Measurements from ENCODE around the gene SPPL3.
A peak's percentile ranks its signal among the peaks of the same experiment; 100 is the strongest.

SPPL3 gene

GRCh38 chr12:120751389-120751788 lies 152.8 kb downstream of the SPPL3 start:
- H3K27me3 Mint-ChIP-seq = peaks cover 2% of the 10 kb centered on the region
- ATAC-seq (ENCODE audit: low read depth) = no peak
- no peak overlapping the region for H3K4me3 Mint-ChIP-seq
- H3K9me3 Mint-ChIP-seq = peaks cover 7% of the 10 kb centered on the region
- H3K36me3 Mint-ChIP-seq = peaks cover 1% of the 10 kb centered on the region
- DNase-seq (ENCODE audit: low spot score in 2 of 2) = no peak
- H3K4me1 Mint-ChIP-seq = peaks cover 2% of the 10 kb centered on the region
- no peak overlapping the region for H3K27ac Mint-ChIP-seq

GRCh38 chr12:120750806-120751205 lies 153.4 kb downstream of the SPPL3 start:
- Mint-ChIP-seq H3K4me3 (no peak overlapping the region), H3K4me1 (peaks cover 2% of the 10 kb centered on the region), H3K27me3 (peaks cover 1% of the 10 kb centered on the region), H3K27ac (no peak overlapping the region), H3K9me3 (peaks cover 7% of the 10 kb centered on the region), H3K36me3 (peaks cover 1% of the 10 kb centered on the region)
- DNase-seq (ENCODE audit: low spot score in 2 of 2) (no peak), ATAC-seq (ENCODE audit: low read depth) (no peak)

- no peak overlapping the region for H3K27ac Mint-ChIP-seq
These were observed 154.9 kb downstream of the SPPL3 start for GRCh38 chr12:120749256-120749655.

GRCh38 chr12:120748242-120748641 lies 155.9 kb downstream of the SPPL3 start:
- Mint-ChIP-seq H3K9me3 (no peaks in the 10 kb centered on the region), H3K4me3 (no peak overlapping the region), H3K27ac (no peak overlapping the region), H3K27me3 (peaks cover 2% of the 10 kb centered on the region), H3K36me3 (no peaks in the 10 kb centered on the region), H3K4me1 (no peaks in the 10 kb centered on the region)
- DNase-seq (ENCODE audit: low spot score in 2 of 2) (no peak), ATAC-seq (ENCODE audit: low read depth) (peak; percentile 39)

More at GRCh38 chr12:120749256-120749655, 154.9 kb downstream of the SPPL3 start:
- H3K9me3 Mint-ChIP-seq = peaks cover 1% of the 10 kb centered on the region
- no peak overlapping the region for H3K4me3 Mint-ChIP-seq
- H3K36me3 Mint-ChIP-seq = peaks cover 1% of the 10 kb centered on the region
- no peak for DNase-seq (ENCODE audit: low spot score in 2 of 2)
- H3K4me1 Mint-ChIP-seq = peaks cover 2% of the 10 kb centered on the region
- peaks cover 1% of the 10 kb centered on the region for H3K27me3 Mint-ChIP-seq
- no peak for ATAC-seq (ENCODE audit: low read depth)

GRCh38 chr12:120744922-120745493 lies 159.2 kb downstream of the SPPL3 start:
- H3K27me3 Mint-ChIP-seq = peaks cover 2% of the 10 kb centered on the region
- no peak overlapping the region for H3K4me3 Mint-ChIP-seq
- H3K9me3 Mint-ChIP-seq = no peaks in the 10 kb centered on the region
- H3K27ac Mint-ChIP-seq = no peak overlapping the region
- H3K36me3 Mint-ChIP-seq = no peaks in the 10 kb centered on the region
- DNase-seq (ENCODE audit: low spot score in 2 of 2) (no peak), ATAC-seq (ENCODE audit: low read depth) (no peak)
- H3K4me1 Mint-ChIP-seq = no peaks in the 10 kb centered on the region

GRCh38 chr12:120741476-120742421 lies 162.4 kb downstream of the SPPL3 start:
- Mint-ChIP-seq H3K27ac (no peak overlapping the region), H3K4me3 (no peak overlapping the region), H3K9me3 (no peaks in the 10 kb centered on the region), H3K36me3 (no peaks in the 10 kb centered on the region), H3K27me3 (peaks cover 2% of the 10 kb centered on the region), H3K4me1 (no peaks in the 10 kb centered on the region)
- ATAC-seq (ENCODE audit: low read depth) (no peak), DNase-seq (ENCODE audit: low spot score in 2 of 2) (no peak)

- DNase-seq (ENCODE audit: low spot score in 2 of 2) (no peak), ATAC-seq (ENCODE audit: low read depth) (no peak)
- Mint-ChIP-seq H3K4me3 (no peak overlapping the region), H3K9me3 (no peaks in the 10 kb centered on the region), H3K36me3 (peaks cover 2% of the 10 kb centered on the region), H3K27me3 (peaks cover 2% of the 10 kb centered on the region), H3K27ac (no peak overlapping the region), H3K4me1 (no peaks in the 10 kb centered on the region)
These were observed 163.3 kb downstream of the SPPL3 start for GRCh38 chr12:120740871-120741270.

- peaks cover 2% of the 10 kb centered on the region for H3K36me3 Mint-ChIP-seq
- no peak for DNase-seq (ENCODE audit: low spot score in 2 of 2)
These were observed 164.1 kb downstream of the SPPL3 start for GRCh38 chr12:120739821-120740613.

GRCh38 chr12:120739031-120739762 lies 165.0 kb downstream of the SPPL3 start:
- peaks cover 2% of the 10 kb centered on the region for H3K27me3 Mint-ChIP-seq
- no peak for DNase-seq (ENCODE audit: low spot score in 2 of 2)
- H3K36me3 Mint-ChIP-seq = peaks cover 4% of the 10 kb centered on the region
- no peaks in the 10 kb centered on the region for H3K9me3 Mint-ChIP-seq
- ATAC-seq (ENCODE audit: low read depth) = no peak
- no peaks in the 10 kb centered on the region for H3K4me1 Mint-ChIP-seq
- no peak overlapping the region for H3K27ac Mint-ChIP-seq
- H3K4me3 Mint-ChIP-seq = no peak overlapping the region

More at GRCh38 chr12:120739821-120740613, 164.1 kb downstream of the SPPL3 start:
- H3K4me1 Mint-ChIP-seq = no peaks in the 10 kb centered on the region
- H3K27me3 Mint-ChIP-seq = peaks cover 2% of the 10 kb centered on the region
- H3K4me3 Mint-ChIP-seq = no peak overlapping the region
- no peak overlapping the region for H3K27ac Mint-ChIP-seq
- H3K9me3 Mint-ChIP-seq = no peaks in the 10 kb centered on the region
- ATAC-seq (ENCODE audit: low read depth) = no peak

- Mint-ChIP-seq H3K36me3 (peaks cover 8% of the 10 kb centered on the region), H3K27ac (no peak overlapping the region), H3K9me3 (no peaks in the 10 kb centered on the region), H3K27me3 (no peaks in the 10 kb centered on the region), H3K4me3 (no peak overlapping the region), H3K4me1 (no peaks in the 10 kb centered on the region)
- ATAC-seq (ENCODE audit: low read depth) (no peak), DNase-seq (ENCODE audit: low spot score in 2 of 2) (no peak)
These were observed 165.7 kb downstream of the SPPL3 start for GRCh38 chr12:120738252-120739030.

GRCh38 chr12:120737557-120738251 lies 166.5 kb downstream of the SPPL3 start:
- ATAC-seq (ENCODE audit: low read depth) (no peak), DNase-seq (ENCODE audit: low spot score in 2 of 2) (no peak)
- Mint-ChIP-seq H3K27ac (no peak overlapping the region), H3K36me3 (peaks cover 8% of the 10 kb centered on the region), H3K27me3 (no peaks in the 10 kb centered on the region), H3K4me3 (no peak overlapping the region), H3K4me1 (no peaks in the 10 kb centered on the region), H3K9me3 (no peaks in the 10 kb centered on the region)

- Mint-ChIP-seq H3K4me3 (no peak overlapping the region), H3K9me3 (no peaks in the 10 kb centered on the region), H3K36me3 (peaks cover 8% of the 10 kb centered on the region), H3K27ac (no peak overlapping the region), H3K27me3 (no peaks in the 10 kb centered on the region), H3K4me1 (no peaks in the 10 kb centered on the region)
- DNase-seq (ENCODE audit: low spot score in 2 of 2) = no peak
- ATAC-seq (ENCODE audit: low read depth) = no peak
These were observed 167.5 kb downstream of the SPPL3 start for GRCh38 chr12:120736404-120737331.

All from memory B cell (primary cell).